Keratinocyte (primary cell): Measurements from ENCODE around the gene JMJD7.

ENCODE experiments used
- EZH2 ChIP-seq: IDR thresholded peaks from one replicate; pipeline ENCODE4 v1.6.1; 2012; ENCODE audit warnings: inconsistent platforms, mild to moderate bottlenecking, low read length, moderate library complexity
- TF ChIP-seq, protein P1 (sequence below), 3 experiments: IDR thresholded peaks in 1 of 3; conservative IDR thresholded peaks in 1 of 3; optimal IDR thresholded peaks in 1 of 3; 2 replicates in 2 of 3; 3 replicates in 1 of 3; pipeline versions ENCODE3 to v1.5.1; 2011; ENCODE audit warnings: low read length in 3 of 3, mild to moderate bottlenecking in 3 of 3, moderate library complexity in 2 of 3, control low read depth in 1 of 3, inconsistent platforms in 1 of 3; ENCODE audit not compliant: insufficient read depth in 2 of 3; ENCODE audit errors: extremely low read depth in 1 of 3

DNA sequence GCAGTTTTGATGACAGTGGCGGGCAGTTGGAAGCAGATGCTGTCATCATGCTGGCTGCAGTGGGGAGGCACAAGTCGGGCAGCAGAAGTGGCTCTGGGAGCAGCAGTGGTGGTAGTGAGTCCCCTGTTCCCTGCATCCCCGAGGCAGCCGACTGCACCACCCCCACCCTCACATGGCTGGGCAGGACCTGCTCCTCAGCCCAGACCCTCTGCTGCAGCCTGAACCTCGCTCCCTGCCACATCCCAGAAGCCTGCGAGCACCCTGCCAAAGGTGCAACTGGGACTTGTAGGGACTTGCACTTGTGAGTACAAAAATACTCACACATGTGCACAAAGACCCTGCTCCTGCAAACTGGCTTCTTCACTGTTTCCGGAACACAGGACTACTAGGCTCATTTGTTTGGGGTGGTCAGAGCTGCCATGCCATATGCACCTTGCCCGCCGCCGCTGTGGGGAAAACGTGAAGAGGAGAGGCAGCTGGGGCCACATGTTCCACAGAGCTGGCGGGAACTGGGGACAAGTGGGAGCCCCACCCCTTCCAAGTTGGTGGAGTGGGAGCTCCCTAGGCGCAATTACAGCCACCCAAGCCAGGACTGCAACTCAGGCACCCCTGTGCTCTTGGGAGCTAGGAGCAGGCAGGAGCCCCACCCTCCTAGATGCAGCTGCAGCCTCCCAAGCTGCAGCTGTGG lies 2.2 kb downstream of the JMJD7 start:
- TF ChIP-seq, protein P1, sequence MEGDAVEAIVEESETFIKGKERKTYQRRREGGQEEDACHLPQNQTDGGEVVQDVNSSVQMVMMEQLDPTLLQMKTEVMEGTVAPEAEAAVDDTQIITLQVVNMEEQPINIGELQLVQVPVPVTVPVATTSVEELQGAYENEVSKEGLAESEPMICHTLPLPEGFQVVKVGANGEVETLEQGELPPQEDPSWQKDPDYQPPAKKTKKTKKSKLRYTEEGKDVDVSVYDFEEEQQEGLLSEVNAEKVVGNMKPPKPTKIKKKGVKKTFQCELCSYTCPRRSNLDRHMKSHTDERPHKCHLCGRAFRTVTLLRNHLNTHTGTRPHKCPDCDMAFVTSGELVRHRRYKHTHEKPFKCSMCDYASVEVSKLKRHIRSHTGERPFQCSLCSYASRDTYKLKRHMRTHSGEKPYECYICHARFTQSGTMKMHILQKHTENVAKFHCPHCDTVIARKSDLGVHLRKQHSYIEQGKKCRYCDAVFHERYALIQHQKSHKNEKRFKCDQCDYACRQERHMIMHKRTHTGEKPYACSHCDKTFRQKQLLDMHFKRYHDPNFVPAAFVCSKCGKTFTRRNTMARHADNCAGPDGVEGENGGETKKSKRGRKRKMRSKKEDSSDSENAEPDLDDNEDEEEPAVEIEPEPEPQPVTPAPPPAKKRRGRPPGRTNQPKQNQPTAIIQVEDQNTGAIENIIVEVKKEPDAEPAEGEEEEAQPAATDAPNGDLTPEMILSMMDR (optimal IDR thresholded peaks at IDR 0.05 in 1 of 3, IDR thresholded peaks at IDR 0.05 in 1 of 3, conservative IDR thresholded peaks at IDR 0.05 in 1 of 3; ENCODE audit: extremely low read depth in 1 of 3, insufficient read depth in 2 of 3, low read length in 3 of 3) = no peak
- no peak for TF ChIP-seq EZH2
